Prostate gland (tissue), 2 donors: ENCODE results near the gene MUC5AC. TPM values are rescaled to one million over a fixed set of nuclear protein-coding genes. Genes with fewer than 3 reads are reported as not detected.

Experiments
- DNase-seq: peaks from one replicate; pipeline ENCODE4 v3.0.0-alpha.2; 2019; ENCODE audit warnings: low spot score
- H3K27ac ChIP-seq, 2 donors: fragments of 200-600 bp; sonication (generic); 2 replicates each; pipeline ENCODE4 v1.5.1; 2017 to 2019
- H3K27me3 ChIP-seq: fragments of 200-600 bp; sonication (generic); replicated peaks from 2 replicates; pipeline ENCODE4 v1.5.1; 2019; ENCODE audit not compliant: insufficient read depth
- H3K36me3 ChIP-seq, 2 donors: fragments of 200-600 bp; sonication (generic); 1 replicate in 1 of 2; 2 replicates in 1 of 2; pipeline versions ENCODE4 v1.5.1 to v1.8.1; 2017 to 2019
- H3K4me1 ChIP-seq: fragments of 200-600 bp; sonication (generic); replicated peaks from 2 replicates; pipeline ENCODE4 v1.5.1; 2019
- H3K4me3 ChIP-seq, 2 donors: fragments of 200-600 bp; sonication (generic); 2 replicates each; pipeline ENCODE4 v1.5.1; 2017 to 2019
- H3K9me3 ChIP-seq: fragments of 200-600 bp; sonication (generic); 2 replicates; pipeline ENCODE4 v1.5.1; 2017
- CTCF ChIP-seq, 4 experiments: fragments of 200-600 bp in 2 of 4; fragments of 450-650 bp in 2 of 4; sonication (generic) in 2 of 4; IDR thresholded peaks; 1 replicate in 3 of 4; 2 replicates in 1 of 4; pipeline ENCODE4 v1.5.1; 2016 to 2019; ENCODE audit warnings: antibody characterized with exemption in 4 of 4, mild to moderate bottlenecking in 2 of 4, moderate library complexity in 2 of 4
- POLR2A ChIP-seq: fragments of 450-650 bp; IDR thresholded peaks from one replicate; pipeline ENCODE4 v1.6.1; 2016; ENCODE audit warnings: antibody characterized with exemption, mild to moderate bottlenecking
- POLR2AphosphoS5 ChIP-seq: sonication (generic); formaldehyde crosslinking; IDR thresholded peaks from one replicate; pipeline ENCODE4 v1.6.1; 2017; ENCODE audit warnings: antibody characterized with exemption
- WGBS: methylation state at CpG from one replicate; pipeline ENCODE4 v1.1.5; 2018; 5-methylcytosine and 5-hydroxymethylcytosine counted together
- intact Hi-C: fragments of 100-400 bp; cut with DNase I; formaldehyde crosslinking; loops from one replicate; pipeline ENCODE4 v1.14.2; 2022
- total RNA-seq, 2 donors: library from RNA; depleted of rRNA; stranded (reverse); fragments of >200 nt; gene quantifications; one replicate each; pipeline ENCODE4 v1.1.0, GENCODE V29; 2016

MUC5AC gene
- total RNA-seq, 2 donors from 2014 or later = 0.05 to 0.45 TPM

- intact Hi-C loops = no loop called here
- WGBS = 83% methylated on average over 17 of the region's 17 CpGs
- Histone ChIP-seq H3K27ac (no peak overlapping the region), H3K4me1 (no peaks in the 10 kb centered on the region), H3K36me3 (no peaks in the 10 kb centered on the region), H3K4me3 (no peak overlapping the region), H3K27me3 (no peaks in the 10 kb centered on the region), H3K9me3 (no peaks in the 10 kb centered on the region)
- no peak for DNase-seq
- TF ChIP-seq CTCF (IDR thresholded peaks at IDR 0.05) (no peak), POLR2AphosphoS5 (no peak), POLR2A (no peak)
These were observed 38.1 kb upstream of the MUC5AC start for GRCh38 chr11:1119604-1120146.

- intact Hi-C loops = no loop called here
- TF ChIP-seq POLR2A (no peak), POLR2AphosphoS5 (no peak)
- WGBS = 67% methylated on average over 24 of the region's 27 CpGs
- no peaks in the 10 kb centered on the region for H3K4me1 ChIP-seq
- H3K9me3 ChIP-seq = no peaks in the 10 kb centered on the region
- no peak overlapping the region for H3K4me3 ChIP-seq
- H3K27me3 ChIP-seq = no peaks in the 10 kb centered on the region
- H3K36me3 ChIP-seq = no peaks in the 10 kb centered on the region
- no peak for DNase-seq
- H3K27ac ChIP-seq = no peak overlapping the region
These were observed 37.0 kb upstream of the MUC5AC start for GRCh38 chr11:1120532-1121330.

- intact Hi-C loops = no loop called here
- TF ChIP-seq POLR2A = no peak
- TF ChIP-seq POLR2AphosphoS5 = no peak
- no peak for TF ChIP-seq CTCF (IDR thresholded peaks at IDR 0.05)
- Histone ChIP-seq H3K4me1 (no peaks in the 10 kb centered on the region), H3K27me3 (no peaks in the 10 kb centered on the region), H3K4me3 (no peak overlapping the region), H3K9me3 (no peaks in the 10 kb centered on the region), H3K27ac (no peak overlapping the region), H3K36me3 (no peaks in the 10 kb centered on the region)
- 81% methylated on average over 18 of the region's 19 CpGs for WGBS
- no peak for DNase-seq
These were observed 36.4 kb upstream of the MUC5AC start for GRCh38 chr11:1121331-1121812.

GRCh38 chr11:1121813-1122663 is 35.7 kb upstream of the MUC5AC start:
- Histone ChIP-seq H3K4me1 (no peaks in the 10 kb centered on the region), H3K27me3 (no peaks in the 10 kb centered on the region), H3K4me3 (no peak overlapping the region), H3K9me3 (no peaks in the 10 kb centered on the region), H3K36me3 (no peaks in the 10 kb centered on the region), H3K27ac (no peak overlapping the region)
- WGBS = 70% methylated on average over 27 of the region's 28 CpGs
- intact Hi-C loops = no loop called here
- DNase-seq = no peak
- no peak for TF ChIP-seq CTCF (IDR thresholded peaks at IDR 0.05)
- TF ChIP-seq POLR2A = no peak
- no peak for TF ChIP-seq POLR2AphosphoS5

GRCh38 chr11:1122664-1123002 is 35.1 kb upstream of the MUC5AC start:
- intact Hi-C loops = no loop called here
- 79% methylated on average over 7 of the region's 7 CpGs for WGBS
- TF ChIP-seq POLR2AphosphoS5 (no peak), POLR2A (no peak), CTCF (IDR thresholded peaks at IDR 0.05) (no peak)
- no peaks in the 10 kb centered on the region for H3K4me1 ChIP-seq
- no peak overlapping the region for H3K4me3 ChIP-seq
- H3K27ac ChIP-seq = no peak overlapping the region
- DNase-seq = no peak
- no peaks in the 10 kb centered on the region for H3K36me3 ChIP-seq
- H3K27me3 ChIP-seq = no peaks in the 10 kb centered on the region
- no peaks in the 10 kb centered on the region for H3K9me3 ChIP-seq
